ENCODE results near the gene SEC23B.

GRCh38 chr20:18527836-18528235, 20.1 kb downstream of the SEC23B start:
- TF ChIP-seq ZNF354B (CRISPR knock-in tag; IDR thresholded peaks at IDR 0.05) (no peak), ZUFSP (CRISPR knock-in tag; IDR thresholded peaks at IDR 0.05; ENCODE audit: borderline replicate concordance) (no peak), CCAR2 (optimal IDR thresholded peaks at IDR 0.05; ENCODE audit: low read depth, low read length) (no peak), ERF (CRISPR knock-in tag; IDR thresholded peaks at IDR 0.05) (no peak), TFAP4 (IDR thresholded peaks at IDR 0.05; ENCODE audit: borderline replicate concordance, low read depth) (no peak), SMC3 (IDR thresholded peaks at IDR 0.05; ENCODE audit: low read length) (no peak), ZNF3 (CRISPR knock-in tag; IDR thresholded peaks at IDR 0.05) (no peak), ETV6 (CRISPR knock-in tag; conservative IDR thresholded peaks at IDR 0.05) (no peak)
